Esophagus muscularis mucosa (tissue), 3 donors: ENCODE measurements around the gene H2AZ2.
A peak's percentile ranks its signal among the peaks of the same experiment; 100 is the strongest.

Experiments
- POLR2A ChIP-seq: fragments of 450-650 bp; IDR thresholded peaks from one replicate; pipeline ENCODE4 v1.6.1; 2017; ENCODE audit warnings: antibody characterized with exemption, moderate library complexity, mild to moderate bottlenecking, low read depth
- POLR2AphosphoS5 ChIP-seq, 2 donors: sonication (generic); formaldehyde crosslinking; IDR thresholded peaks; one replicate each; pipeline ENCODE4 v1.6.1; 2017; ENCODE audit warnings: antibody characterized with exemption in 2 of 2
- TF ChIP-seq, protein P1 (sequence below), 3 experiments: fragments of 200-600 bp in 2 of 3; fragments of 450-650 bp in 1 of 3; sonication (generic) in 2 of 3; IDR thresholded peaks; one replicate each; pipeline ENCODE4 v1.5.1; 2017 to 2019; ENCODE audit warnings: antibody characterized with exemption in 3 of 3, mild to moderate bottlenecking in 2 of 3, moderate library complexity in 1 of 3

DNA sequence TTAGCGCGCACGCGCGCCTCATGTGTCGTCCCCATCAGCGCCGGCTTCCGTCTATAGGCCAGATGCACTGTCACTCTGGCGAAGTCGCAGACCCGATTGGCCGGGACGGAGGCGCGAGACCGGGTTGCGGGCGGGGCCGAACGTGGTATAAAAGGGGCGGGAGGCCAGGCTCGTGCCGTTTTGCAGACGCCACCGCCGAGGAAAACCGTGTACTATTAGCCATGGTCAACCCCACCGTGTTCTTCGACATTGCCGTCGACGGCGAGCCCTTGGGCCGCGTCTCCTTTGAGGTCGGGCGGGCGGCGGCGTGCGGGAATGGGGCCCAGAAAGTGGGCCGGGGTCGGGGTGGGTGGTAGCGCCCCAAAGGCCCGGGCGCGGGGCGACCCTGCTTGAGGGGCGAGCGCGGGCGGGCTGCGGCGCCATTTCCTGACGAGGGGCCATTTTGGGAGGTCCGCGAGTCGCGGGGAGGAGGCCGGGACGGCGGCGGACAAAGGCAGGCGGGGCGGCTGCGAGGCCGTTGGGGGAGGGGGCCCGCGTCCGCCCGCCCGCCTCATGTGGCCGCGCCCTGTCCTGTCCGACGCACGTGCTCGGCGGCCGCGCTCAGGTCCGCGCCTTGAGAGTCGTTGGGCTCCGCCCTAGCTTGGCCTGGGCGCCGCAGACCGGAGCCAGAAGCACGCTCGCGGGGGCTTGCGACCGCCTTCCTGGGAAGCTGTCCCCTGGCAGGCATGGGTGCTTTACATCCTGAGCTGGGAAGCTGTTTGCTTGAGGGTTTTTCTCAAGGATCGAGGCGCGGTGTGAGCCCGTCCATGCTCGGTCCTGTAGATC, 51.2 kb downstream of the H2AZ2 start, which contains the start of gene PPIA:
- TF ChIP-seq, protein P1, sequence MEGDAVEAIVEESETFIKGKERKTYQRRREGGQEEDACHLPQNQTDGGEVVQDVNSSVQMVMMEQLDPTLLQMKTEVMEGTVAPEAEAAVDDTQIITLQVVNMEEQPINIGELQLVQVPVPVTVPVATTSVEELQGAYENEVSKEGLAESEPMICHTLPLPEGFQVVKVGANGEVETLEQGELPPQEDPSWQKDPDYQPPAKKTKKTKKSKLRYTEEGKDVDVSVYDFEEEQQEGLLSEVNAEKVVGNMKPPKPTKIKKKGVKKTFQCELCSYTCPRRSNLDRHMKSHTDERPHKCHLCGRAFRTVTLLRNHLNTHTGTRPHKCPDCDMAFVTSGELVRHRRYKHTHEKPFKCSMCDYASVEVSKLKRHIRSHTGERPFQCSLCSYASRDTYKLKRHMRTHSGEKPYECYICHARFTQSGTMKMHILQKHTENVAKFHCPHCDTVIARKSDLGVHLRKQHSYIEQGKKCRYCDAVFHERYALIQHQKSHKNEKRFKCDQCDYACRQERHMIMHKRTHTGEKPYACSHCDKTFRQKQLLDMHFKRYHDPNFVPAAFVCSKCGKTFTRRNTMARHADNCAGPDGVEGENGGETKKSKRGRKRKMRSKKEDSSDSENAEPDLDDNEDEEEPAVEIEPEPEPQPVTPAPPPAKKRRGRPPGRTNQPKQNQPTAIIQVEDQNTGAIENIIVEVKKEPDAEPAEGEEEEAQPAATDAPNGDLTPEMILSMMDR (IDR thresholded peaks at IDR 0.05): no peak
- TF ChIP-seq POLR2AphosphoS5 (IDR thresholded peaks at IDR 0.05) (peak; percentile 88 to 96), POLR2A (peak; percentile 87)
